ENCODE results near the gene GRK4.

GRCh38 chr4:3079694-3080123 lies 116.3 kb downstream of the GRK4 start:
- TF ChIP-seq EZH2 (IDR thresholded peaks at IDR 0.05; ENCODE audit: low read length, unreplicated experiment) (no peak), CTCF (conservative IDR thresholded peaks at IDR 0.05; ENCODE audit: low read depth, low read length) (no peak)

Data from PC-3 (cell line).